Measurements from ENCODE around the gene LGALSL.

LGALSL gene

GRCh38 chr2:64460330-64460729 lies 6.4 kb downstream of the LGALSL start:
- no peak for DNase-seq (ENCODE audit: low spot score)
- in situ Hi-C loops (cut with MboI; ENCODE audit: low sequenced_read_pairs, unreplicated experiment): no loop called here
- TF ChIP-seq CTCF (IDR thresholded peaks at IDR 0.05; ENCODE audit: borderline replicate concordance, control extremely low read depth, extremely low read depth, insufficient read depth, missing control alignments): no peak

- DNase-seq (ENCODE audit: low spot score): no peak
- no peak for TF ChIP-seq CTCF (IDR thresholded peaks at IDR 0.05; ENCODE audit: borderline replicate concordance, control extremely low read depth, extremely low read depth, insufficient read depth, missing control alignments)
- in situ Hi-C loops (cut with MboI; ENCODE audit: low sequenced_read_pairs, unreplicated experiment): no loop called here
Measured at GRCh38 chr2:64461271-64462058, 7.5 kb downstream of the LGALSL start.

GRCh38 chr2:64462171-64462570 lies 8.2 kb downstream of the LGALSL start:
- in situ Hi-C loops (cut with MboI; ENCODE audit: low sequenced_read_pairs, unreplicated experiment): no loop called here

GRCh38 chr2:64462940-64463700 lies 9.2 kb downstream of the LGALSL start:
- TF ChIP-seq CTCF (IDR thresholded peaks at IDR 0.05; ENCODE audit: borderline replicate concordance, control extremely low read depth, extremely low read depth, insufficient read depth, missing control alignments): no peak
- no peak for DNase-seq (ENCODE audit: low spot score)
- in situ Hi-C loops (cut with MboI; ENCODE audit: low sequenced_read_pairs, unreplicated experiment): no loop called here

More at GRCh38 chr2:64462171-64462570, 8.2 kb downstream of the LGALSL start:
- no peak for DNase-seq (ENCODE audit: low spot score)
- no peak for TF ChIP-seq CTCF (IDR thresholded peaks at IDR 0.05; ENCODE audit: borderline replicate concordance, control extremely low read depth, extremely low read depth, insufficient read depth, missing control alignments)

- in situ Hi-C loops (cut with MboI; ENCODE audit: low sequenced_read_pairs, unreplicated experiment): no loop called here
- no peak for DNase-seq (ENCODE audit: low spot score)
- TF ChIP-seq CTCF (IDR thresholded peaks at IDR 0.05; ENCODE audit: borderline replicate concordance, control extremely low read depth, extremely low read depth, insufficient read depth, missing control alignments): no peak
Measured at GRCh38 chr2:64463781-64464180, 9.8 kb downstream of the LGALSL start.

GRCh38 chr2:64466478-64467085 lies 12.6 kb downstream of the LGALSL start:
- TF ChIP-seq CTCF (IDR thresholded peaks at IDR 0.05; ENCODE audit: borderline replicate concordance, control extremely low read depth, extremely low read depth, insufficient read depth, missing control alignments): no peak
- in situ Hi-C loops (cut with MboI; ENCODE audit: low sequenced_read_pairs, unreplicated experiment): no loop called here
- DNase-seq (ENCODE audit: low spot score): no peak

All from GM13976 (cell line).